Effector CD8-positive, alpha-beta T cell (primary cell): Measurements from ENCODE around the gene WASF1.
"Not testable (repeated sequence)": the region's sequence is repeated elsewhere in the genome, so short reads cannot be mapped to it uniquely, and the experiment has no call there.

Source experiments
- DNase-seq: peaks from one replicate; lab custom pipeline; 2025; lab: John Stamatoyannopoulos, UW

Gene WASF1

GRCh38 chr6:110089323-110089722 lies 90.1 kb downstream of the WASF1 start:
- no peak for DNase-seq

GRCh38 chr6:110085285-110085684 lies 94.2 kb downstream of the WASF1 start:
- DNase-seq, result no peak

- DNase-seq, result no peak
Observed at GRCh38 chr6:110083875-110084585, 95.4 kb downstream of the WASF1 start.

- DNase-seq, result no peak
Observed at GRCh38 chr6:110075406-110075805, 104.1 kb downstream of the WASF1 start.

- not testable (repeated sequence) for DNase-seq
Observed at GRCh38 chr6:110073474-110073873, 106.0 kb downstream of the WASF1 start.

- DNase-seq, result no peak
Observed at GRCh38 chr6:110068592-110068967, 110.9 kb downstream of the WASF1 start.

GRCh38 chr6:110067837-110068591 lies 111.5 kb downstream of the WASF1 start:
- DNase-seq, result no peak

- DNase-seq, result no peak
Observed at GRCh38 chr6:110064744-110065524, 114.5 kb downstream of the WASF1 start.

- no peak for DNase-seq
Observed at GRCh38 chr6:110063594-110064263, 115.7 kb downstream of the WASF1 start.

GRCh38 chr6:110055387-110055735 lies 124.1 kb downstream of the WASF1 start:
- no peak for DNase-seq

- no peak for DNase-seq
Observed at GRCh38 chr6:110054664-110055386, 124.6 kb downstream of the WASF1 start.

- DNase-seq, result no peak
Observed at GRCh38 chr6:110053395-110054240, 125.9 kb downstream of the WASF1 start.

GRCh38 chr6:110050440-110050813 lies 129.0 kb downstream of the WASF1 start:
- DNase-seq, result no peak
